Rectal smooth muscle tissue (tissue), 1 donor: ENCODE data around the gene COL1A2.

Experiments
- H3K27ac ChIP-seq: one replicate; pipeline ENCODE4 v1.7.0; 2013; ENCODE audit warnings: low read depth, low read length, inconsistent platforms
- H3K27me3 ChIP-seq: one replicate; pipeline ENCODE4 v1.7.0; 2013; ENCODE audit warnings: low read length; ENCODE audit not compliant: control insufficient read depth, insufficient read depth
- H3K36me3 ChIP-seq: one replicate; pipeline ENCODE4 v1.7.0; 2013; ENCODE audit warnings: low read length; ENCODE audit not compliant: control insufficient read depth, insufficient read depth
- H3K4me1 ChIP-seq: one replicate; pipeline ENCODE4 v1.7.0; 2013; ENCODE audit warnings: low read length; ENCODE audit not compliant: control insufficient read depth, insufficient read depth
- H3K4me3 ChIP-seq: one replicate; pipeline ENCODE4 v1.7.0; 2013; ENCODE audit warnings: low read length
- H3K9ac ChIP-seq: one replicate; pipeline ENCODE4 v1.7.0; 2013; ENCODE audit warnings: low read length

Gene COL1A2

GRCh38 chr7:94388540-94388939 is 6.2 kb upstream of the COL1A2 start:
- Histone ChIP-seq H3K27ac (no peak overlapping the region), H3K36me3 (no peaks in the 10 kb centered on the region), H3K27me3 (peaks cover 3% of the 10 kb centered on the region), H3K4me3 (no peak overlapping the region), H3K9ac (no peak overlapping the region), H3K4me1 (peaks cover 9% of the 10 kb centered on the region)

- Histone ChIP-seq H3K4me1 (peaks cover 14% of the 10 kb centered on the region), H3K27ac (no peak overlapping the region)
Observed at GRCh38 chr7:94389381-94389780, 5.3 kb upstream of the COL1A2 start.

GRCh38 chr7:94391726-94392392 is 2.8 kb upstream of the COL1A2 start:
- Histone ChIP-seq H3K9ac (no peak overlapping the region), H3K36me3 (no peaks in the 10 kb centered on the region), H3K27me3 (peaks cover 3% of the 10 kb centered on the region), H3K4me3 (no peak overlapping the region), H3K27ac (peak overlapping the region; percentile 38), H3K4me1 (peaks cover 14% of the 10 kb centered on the region)

More at GRCh38 chr7:94389381-94389780, 5.3 kb upstream of the COL1A2 start:
- H3K36me3 ChIP-seq = no peaks in the 10 kb centered on the region
- H3K27me3 ChIP-seq = peaks cover 3% of the 10 kb centered on the region
- no peak overlapping the region for H3K9ac ChIP-seq
- H3K4me3 ChIP-seq = no peak overlapping the region

DNA sequence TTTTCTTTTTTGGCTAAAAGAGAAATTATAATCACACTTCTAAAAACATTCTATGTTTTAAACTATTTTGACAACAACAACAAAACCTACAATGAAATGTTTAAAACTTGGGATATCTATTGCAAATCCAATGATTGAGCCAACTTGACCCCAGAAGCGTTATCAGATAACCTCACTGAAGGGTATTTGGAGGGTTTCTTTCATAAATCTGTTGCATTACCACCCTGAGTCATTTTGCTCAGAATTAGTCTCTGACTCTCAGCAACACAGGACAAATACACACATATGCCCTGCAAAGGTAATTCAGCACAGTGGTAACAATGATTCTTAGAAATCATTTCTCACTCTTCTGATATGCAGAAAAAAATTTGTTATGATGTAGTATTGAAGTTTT is 2.3 kb upstream of the COL1A2 start:
- H3K27ac ChIP-seq = peak overlapping the region; percentile 66
- no peak overlapping the region for H3K9ac ChIP-seq
- H3K36me3 ChIP-seq = no peaks in the 10 kb centered on the region
- H3K4me1 ChIP-seq = peaks cover 14% of the 10 kb centered on the region
- peaks cover 3% of the 10 kb centered on the region for H3K27me3 ChIP-seq
- no peak overlapping the region for H3K4me3 ChIP-seq

GRCh38 chr7:94393246-94394108 is 1.2 kb upstream of the COL1A2 start:
- Histone ChIP-seq H3K36me3 (no peaks in the 10 kb centered on the region), H3K27me3 (peaks cover 3% of the 10 kb centered on the region), H3K9ac (no peak overlapping the region), H3K4me3 (peak overlapping the region; percentile 44), H3K27ac (peak overlapping the region; percentile 96), H3K4me1 (peaks cover 14% of the 10 kb centered on the region)

DNA sequence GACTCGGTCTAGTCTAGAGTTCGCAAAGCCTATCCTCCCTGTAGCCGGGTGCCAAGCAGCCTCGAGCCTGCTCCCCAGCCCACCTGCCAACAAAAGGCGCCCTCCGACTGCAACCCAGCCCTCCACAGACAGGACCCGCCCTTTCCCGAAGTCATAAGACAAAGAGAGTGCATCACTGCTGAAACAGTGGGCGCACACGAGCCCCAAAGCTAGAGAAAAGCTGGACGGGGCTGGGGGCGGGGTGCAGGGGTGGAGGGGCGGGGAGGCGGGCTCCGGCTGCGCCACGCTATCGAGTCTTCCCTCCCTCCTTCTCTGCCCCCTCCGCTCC is 622 bp upstream of the COL1A2 start:
- H3K9ac ChIP-seq = no peak overlapping the region
- no peaks in the 10 kb centered on the region for H3K36me3 ChIP-seq
- peak overlapping the region; percentile 96 for H3K27ac ChIP-seq
- H3K27me3 ChIP-seq = peaks cover 3% of the 10 kb centered on the region
- peaks cover 18% of the 10 kb centered on the region for H3K4me1 ChIP-seq
- H3K4me3 ChIP-seq = peak overlapping the region; percentile 78

GRCh38 chr7:94395141-94396036 is 694 bp downstream of the COL1A2 start:
- Histone ChIP-seq H3K4me3 (peak overlapping the region; percentile 78), H3K4me1 (peaks cover 24% of the 10 kb centered on the region), H3K27me3 (peaks cover 3% of the 10 kb centered on the region), H3K9ac (peak overlapping the region; percentile 43), H3K36me3 (no peaks in the 10 kb centered on the region), H3K27ac (peak overlapping the region; percentile 96)

- Histone ChIP-seq H3K27me3 (peaks cover 3% of the 10 kb centered on the region), H3K9ac (no peak overlapping the region), H3K4me3 (peak overlapping the region; percentile 78), H3K36me3 (no peaks in the 10 kb centered on the region), H3K4me1 (peaks cover 25% of the 10 kb centered on the region), H3K27ac (peak overlapping the region; percentile 96)
Observed at GRCh38 chr7:94396037-94396431, 1.3 kb downstream of the COL1A2 start.

DNA sequence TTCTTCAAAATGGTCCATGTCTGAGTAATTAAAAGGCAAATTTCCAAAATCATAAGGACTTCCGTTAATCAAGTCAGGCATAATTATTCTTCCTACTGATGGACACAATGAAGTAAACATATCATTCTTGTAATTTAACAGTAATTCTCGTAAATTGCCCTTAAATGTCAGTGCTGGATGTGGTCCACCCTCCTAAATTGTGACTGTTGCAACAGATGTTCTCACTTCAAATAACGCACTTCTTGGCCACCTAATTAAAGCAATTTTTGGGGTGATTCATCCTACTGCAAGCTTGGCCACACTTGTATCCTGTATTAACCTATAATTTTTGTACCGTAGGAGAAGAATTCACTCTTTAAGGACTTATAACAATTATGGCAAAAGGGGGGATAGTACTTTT is 1.9 kb downstream of the COL1A2 start:
- Histone ChIP-seq H3K27ac (peak overlapping the region; percentile 96), H3K36me3 (no peaks in the 10 kb centered on the region), H3K27me3 (peaks cover 3% of the 10 kb centered on the region), H3K4me3 (peak overlapping the region; percentile 78), H3K9ac (no peak overlapping the region), H3K4me1 (peaks cover 27% of the 10 kb centered on the region)

DNA sequence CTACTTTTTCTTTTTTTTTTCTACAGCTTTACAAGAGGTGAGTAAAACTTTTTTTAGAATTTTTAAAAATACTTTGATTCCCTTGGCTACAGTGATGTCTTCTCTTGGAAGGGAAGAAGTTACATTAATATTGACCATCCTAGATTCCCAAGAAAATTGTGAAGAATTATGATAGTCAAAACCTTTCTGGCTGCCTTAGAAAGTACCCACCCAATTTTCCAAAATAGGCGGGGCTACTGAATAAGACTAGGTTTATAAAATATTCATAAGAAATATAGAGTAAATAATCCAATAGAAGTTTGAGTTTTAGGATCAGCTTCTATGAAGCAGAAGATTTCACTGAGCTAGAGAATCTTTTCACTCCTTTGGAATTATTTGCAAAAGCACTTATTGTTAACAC is 3.0 kb downstream of the COL1A2 start:
- H3K27ac ChIP-seq = no peak overlapping the region
- no peak overlapping the region for H3K4me3 ChIP-seq
- peaks cover 3% of the 10 kb centered on the region for H3K27me3 ChIP-seq
- H3K4me1 ChIP-seq = peaks cover 21% of the 10 kb centered on the region
- H3K9ac ChIP-seq = no peak overlapping the region
- H3K36me3 ChIP-seq = no peaks in the 10 kb centered on the region

- no peaks in the 10 kb centered on the region for H3K27me3 ChIP-seq
- H3K4me3 ChIP-seq = no peak overlapping the region
- H3K27ac ChIP-seq = no peak overlapping the region
- H3K4me1 ChIP-seq = peaks cover 14% of the 10 kb centered on the region
- H3K9ac ChIP-seq = no peak overlapping the region
- H3K36me3 ChIP-seq = no peaks in the 10 kb centered on the region
Observed at GRCh38 chr7:94398841-94399240, 4.1 kb downstream of the COL1A2 start.

DNA sequence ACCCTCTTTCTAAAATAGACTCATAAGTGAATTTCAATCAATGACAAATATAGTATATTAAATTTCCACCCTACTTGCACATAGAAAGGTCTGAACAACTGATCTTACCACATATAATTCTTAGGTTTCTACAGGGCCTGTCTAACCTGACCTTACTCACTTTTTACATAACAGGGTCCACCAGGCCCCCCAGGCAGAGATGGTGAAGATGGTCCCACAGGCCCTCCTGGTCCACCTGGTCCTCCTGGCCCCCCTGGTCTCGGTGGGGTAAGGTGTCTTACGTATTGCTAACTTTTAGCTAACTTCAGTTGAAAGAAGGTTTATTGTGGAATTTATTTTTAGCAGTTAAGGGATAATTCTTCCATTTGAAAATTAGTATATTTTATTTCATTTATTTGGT is 5.3 kb downstream of the COL1A2 start:
- Histone ChIP-seq H3K27me3 (no peaks in the 10 kb centered on the region), H3K4me3 (no peak overlapping the region), H3K4me1 (peaks cover 13% of the 10 kb centered on the region), H3K27ac (peak overlapping the region; percentile 6), H3K36me3 (peaks cover 5% of the 10 kb centered on the region), H3K9ac (no peak overlapping the region)
